GM18951 (cell line): Measurements from ENCODE around the gene DUS1L.

Source experiments
- POLR2A ChIP-seq: IDR thresholded peaks from 4 replicates; pipeline ENCODE4 v1.6.1; 2011; ENCODE audit warnings: mild to moderate bottlenecking; ENCODE audit not compliant: insufficient read length, insufficient read depth; ENCODE audit errors: extremely low read depth
- in situ Hi-C: fragments of 300-500 bp; cut with MboI; formaldehyde crosslinking; loops from one replicate; pipeline ENCODE4 v1.12.0; 2022; ENCODE audit warnings: low sequenced_read_pairs, mixed read lengths, inconsistent platforms; ENCODE audit not compliant: unreplicated experiment

The DUS1L gene

DNA sequence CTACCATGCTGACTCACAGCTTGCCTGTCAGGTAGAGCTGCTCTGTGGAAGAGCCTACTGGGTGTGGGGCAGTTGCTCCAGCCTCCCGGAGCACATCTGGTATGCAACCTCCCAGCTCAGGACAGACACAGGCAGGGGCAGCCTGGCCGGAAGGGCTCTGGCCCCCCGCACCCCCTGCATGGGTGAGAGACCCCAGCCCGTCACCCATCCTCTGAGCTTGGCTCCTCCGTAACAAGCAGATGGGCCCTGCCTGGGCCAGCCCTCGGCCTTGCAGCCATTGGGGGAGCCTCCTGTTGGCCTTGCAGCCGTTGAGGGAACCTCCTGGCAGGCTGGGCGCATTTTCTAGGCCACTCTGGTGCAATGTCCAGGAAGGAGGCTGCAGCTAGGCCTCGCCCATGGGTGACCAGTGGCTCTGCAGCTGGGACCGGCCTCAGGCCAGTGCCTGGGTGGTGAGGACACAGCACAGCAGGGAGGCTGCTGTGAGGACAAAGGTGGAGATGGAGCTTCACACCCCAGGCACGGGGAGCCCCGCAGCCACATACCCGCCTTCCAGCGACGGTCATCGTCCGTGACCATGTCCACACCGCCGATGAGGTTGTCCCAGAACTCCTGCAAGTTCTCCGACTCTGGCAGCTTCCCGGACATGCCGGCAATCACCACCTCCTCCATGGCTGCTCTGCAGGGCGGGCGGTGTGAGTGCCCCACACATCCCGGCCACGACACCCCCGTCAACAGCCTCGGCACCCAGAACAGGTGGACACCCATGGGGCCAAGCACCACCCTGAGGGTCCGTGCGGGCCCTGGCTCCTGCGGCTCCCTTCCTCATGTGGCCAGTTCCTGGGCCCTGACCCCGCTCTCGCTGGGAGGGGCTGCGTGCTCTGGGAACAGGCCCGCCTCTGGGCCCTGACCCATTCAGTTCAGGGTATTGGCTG, 30.4 kb upstream of the DUS1L start:
- TF ChIP-seq POLR2A: no peak
- in situ Hi-C loops: no loop called here

GRCh38 chr17:82094931-82095776, 29.6 kb upstream of the DUS1L start:
- no peak for TF ChIP-seq POLR2A
- in situ Hi-C loops: no loop called here

- in situ Hi-C loops: no loop called here
- TF ChIP-seq POLR2A: no peak
These were observed 27.6 kb upstream of the DUS1L start for GRCh38 chr17:82092995-82093751.

- in situ Hi-C loops: no loop called here
- TF ChIP-seq POLR2A: no peak
These were observed 27.0 kb upstream of the DUS1L start for GRCh38 chr17:82092628-82092994.

DNA sequence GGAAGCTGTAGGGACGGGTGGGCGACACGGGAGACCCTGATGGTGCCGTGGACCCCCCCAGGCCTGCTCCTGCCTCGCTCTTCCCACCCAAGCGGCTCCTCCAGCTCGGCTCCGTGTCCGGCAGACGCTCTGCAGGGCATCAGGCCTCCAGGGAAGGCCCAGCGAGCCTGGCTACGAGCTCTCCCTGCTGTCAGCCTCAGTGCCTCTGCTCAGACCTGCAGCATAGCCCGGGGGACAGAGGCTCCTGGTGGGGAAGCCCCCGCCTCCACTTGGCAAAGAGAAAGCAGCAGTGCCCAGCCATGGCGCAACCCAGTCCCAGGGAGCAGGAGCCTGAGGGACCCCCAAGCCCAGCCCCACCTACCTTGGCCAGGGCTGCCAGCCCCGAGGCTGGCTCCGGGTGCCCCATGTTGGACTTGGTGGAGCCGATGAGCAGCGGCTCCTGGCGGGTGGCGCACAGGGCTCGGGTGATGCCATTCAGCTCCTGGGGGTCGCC, 26.5 kb upstream of the DUS1L start:
- no peak for TF ChIP-seq POLR2A
- in situ Hi-C loops: no loop called here

GRCh38 chr17:82091264-82092066, 25.9 kb upstream of the DUS1L start:
- TF ChIP-seq POLR2A: no peak
- in situ Hi-C loops: no loop called here

DNA sequence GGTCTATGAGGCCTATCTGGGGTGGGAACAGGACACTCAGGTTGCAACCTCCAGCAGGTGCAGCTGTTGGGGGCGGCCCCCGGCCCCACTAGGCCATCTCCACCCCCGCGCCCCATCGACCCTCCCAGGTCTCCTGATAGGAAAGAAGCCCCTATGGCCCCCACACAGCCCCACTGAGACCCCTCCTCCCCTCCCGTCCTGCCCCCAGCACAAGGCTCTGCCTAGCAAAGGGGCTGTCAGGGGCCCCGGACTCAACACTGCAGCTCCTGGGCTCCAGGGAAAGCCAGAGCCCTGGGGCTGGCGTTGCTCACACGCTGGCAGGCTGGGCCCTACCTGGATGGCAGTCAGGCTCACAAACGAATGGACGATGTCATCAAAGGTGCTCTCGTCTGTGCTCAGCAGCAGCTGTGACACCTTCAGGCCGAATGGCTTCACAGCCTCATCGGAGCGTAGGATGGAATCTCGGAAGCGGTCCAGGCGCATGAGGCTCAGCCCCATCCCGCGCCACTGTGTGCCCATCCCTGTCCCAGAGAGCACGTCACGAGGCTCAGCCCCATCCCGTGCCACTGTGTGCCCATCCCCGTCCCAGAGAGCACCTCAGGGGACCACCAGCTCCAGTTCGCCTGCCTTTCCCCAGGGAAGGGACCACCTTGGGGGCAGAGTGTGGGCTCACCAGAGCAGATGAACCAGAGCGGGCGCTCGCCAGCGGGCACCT, 25.1 kb upstream of the DUS1L start:
- TF ChIP-seq POLR2A: no peak
- in situ Hi-C loops: no loop called here

GRCh38 chr17:82089723-82090548, 24.3 kb upstream of the DUS1L start:
- in situ Hi-C loops: no loop called here

DNA sequence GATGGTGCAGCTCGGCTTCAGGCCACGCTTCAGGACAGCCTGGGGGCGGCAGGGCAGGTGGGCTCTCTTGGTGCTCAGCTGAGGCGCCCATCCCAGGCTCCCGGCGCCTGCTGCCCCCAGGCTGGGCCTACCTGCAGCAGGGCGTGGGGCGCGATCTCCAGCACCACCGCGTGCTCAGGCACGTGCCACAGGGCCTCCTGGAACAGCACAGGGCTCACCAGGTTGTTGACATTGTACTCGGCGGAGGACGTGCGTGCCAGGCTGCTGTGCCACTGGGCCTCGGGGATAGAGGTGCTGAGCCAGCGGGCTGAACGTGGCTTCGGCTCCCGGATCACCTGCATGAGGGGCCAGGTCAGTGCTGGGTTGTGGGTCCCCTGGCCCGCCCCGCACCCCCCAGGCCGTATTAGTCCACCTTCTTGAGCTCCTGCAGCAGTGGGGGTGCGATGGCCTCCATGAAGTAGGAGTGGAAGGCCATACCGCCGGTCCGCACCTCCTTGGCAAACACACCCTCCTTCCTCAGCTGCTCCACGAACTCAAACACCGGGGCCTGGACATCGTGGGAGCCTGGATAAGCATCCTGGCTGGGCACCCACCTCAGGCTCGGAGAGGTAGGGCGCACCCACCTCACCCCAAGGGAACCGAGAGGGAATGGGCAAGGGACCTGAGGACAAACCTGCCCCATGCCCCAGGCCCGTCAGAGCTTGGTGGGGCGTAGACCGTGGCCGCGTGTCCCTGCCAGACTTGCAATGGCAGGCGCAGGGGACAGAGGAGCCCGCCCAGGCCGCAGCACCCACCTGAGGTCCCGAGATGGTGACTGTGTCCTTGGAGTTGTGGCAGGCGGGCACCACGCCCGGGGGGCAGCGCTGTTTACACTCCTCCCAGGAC, 23.5 kb upstream of the DUS1L start:
- TF ChIP-seq POLR2A: no peak
- in situ Hi-C loops: no loop called here

More at GRCh38 chr17:82089723-82090548, 24.3 kb upstream of the DUS1L start:
- no peak for TF ChIP-seq POLR2A
